Panc1 (cell line): ENCODE results near the gene CELF2.

Experiments
- TCF7L2 ChIP-seq: IDR thresholded peaks from 2 replicates; pipeline ENCODE4 v1.6.1; 2011; ENCODE audit warnings: mild to moderate bottlenecking, low read depth, low read length, inconsistent platforms
- TF ChIP-seq, protein P1 (sequence below): fragments of 450-650 bp; IDR thresholded peaks from 2 replicates; pipeline ENCODE4 v1.5.1; 2017; ENCODE audit warnings: mild to moderate bottlenecking

DNA sequence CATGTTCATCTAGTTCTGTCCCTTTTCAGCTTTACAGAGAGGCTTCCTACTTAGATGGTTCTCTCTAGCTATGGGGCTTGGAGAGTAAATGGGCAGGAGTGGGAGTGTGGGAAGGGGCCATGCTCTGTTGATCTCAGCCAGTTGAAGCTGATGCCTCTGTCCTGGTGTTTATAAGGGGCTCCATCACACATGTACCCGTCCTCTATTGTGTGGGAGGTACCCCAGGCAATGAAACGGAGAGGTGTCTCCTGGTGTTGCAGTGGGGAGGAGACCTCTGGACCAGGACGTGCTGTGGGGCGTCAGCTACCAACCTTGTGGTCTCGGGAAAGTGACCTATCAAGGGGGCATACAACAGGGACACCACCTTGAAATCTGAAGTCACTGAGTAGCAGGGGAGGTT lies 173.5 kb downstream of the CELF2 start:
- TF ChIP-seq TCF7L2 = no peak
- TF ChIP-seq, protein P1, sequence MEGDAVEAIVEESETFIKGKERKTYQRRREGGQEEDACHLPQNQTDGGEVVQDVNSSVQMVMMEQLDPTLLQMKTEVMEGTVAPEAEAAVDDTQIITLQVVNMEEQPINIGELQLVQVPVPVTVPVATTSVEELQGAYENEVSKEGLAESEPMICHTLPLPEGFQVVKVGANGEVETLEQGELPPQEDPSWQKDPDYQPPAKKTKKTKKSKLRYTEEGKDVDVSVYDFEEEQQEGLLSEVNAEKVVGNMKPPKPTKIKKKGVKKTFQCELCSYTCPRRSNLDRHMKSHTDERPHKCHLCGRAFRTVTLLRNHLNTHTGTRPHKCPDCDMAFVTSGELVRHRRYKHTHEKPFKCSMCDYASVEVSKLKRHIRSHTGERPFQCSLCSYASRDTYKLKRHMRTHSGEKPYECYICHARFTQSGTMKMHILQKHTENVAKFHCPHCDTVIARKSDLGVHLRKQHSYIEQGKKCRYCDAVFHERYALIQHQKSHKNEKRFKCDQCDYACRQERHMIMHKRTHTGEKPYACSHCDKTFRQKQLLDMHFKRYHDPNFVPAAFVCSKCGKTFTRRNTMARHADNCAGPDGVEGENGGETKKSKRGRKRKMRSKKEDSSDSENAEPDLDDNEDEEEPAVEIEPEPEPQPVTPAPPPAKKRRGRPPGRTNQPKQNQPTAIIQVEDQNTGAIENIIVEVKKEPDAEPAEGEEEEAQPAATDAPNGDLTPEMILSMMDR = no peak
